ENCODE results near the gene TTYH2.
"Not testable (repeated sequence)": the region's sequence is repeated elsewhere in the genome, so short reads cannot be mapped to it uniquely, and the experiment has no call there.

Gene TTYH2

DNA sequence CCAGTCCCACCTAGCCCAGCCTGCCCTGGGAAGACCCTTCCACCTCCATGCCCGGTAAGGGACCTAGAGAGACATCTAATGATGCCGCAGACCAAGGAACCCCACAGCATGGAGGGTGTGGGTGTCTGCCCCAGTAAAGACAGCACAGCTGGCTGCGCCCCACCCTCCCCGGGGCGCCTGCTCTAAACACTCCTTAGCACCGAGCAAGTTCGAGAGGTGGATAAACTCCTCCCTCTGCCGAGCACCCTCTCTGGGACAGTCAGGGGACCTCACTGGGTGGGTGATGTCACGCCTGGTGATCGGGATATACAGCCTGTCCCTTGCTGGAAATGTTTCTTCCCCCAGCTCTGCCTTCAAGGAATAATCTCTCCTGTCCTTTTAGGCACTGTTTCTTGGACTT lies 43.9 kb downstream of the TTYH2 start:
- DNase-seq (ENCODE audit: low read depth in 2 of 2) = no peak
- TF ChIP-seq, protein P1, sequence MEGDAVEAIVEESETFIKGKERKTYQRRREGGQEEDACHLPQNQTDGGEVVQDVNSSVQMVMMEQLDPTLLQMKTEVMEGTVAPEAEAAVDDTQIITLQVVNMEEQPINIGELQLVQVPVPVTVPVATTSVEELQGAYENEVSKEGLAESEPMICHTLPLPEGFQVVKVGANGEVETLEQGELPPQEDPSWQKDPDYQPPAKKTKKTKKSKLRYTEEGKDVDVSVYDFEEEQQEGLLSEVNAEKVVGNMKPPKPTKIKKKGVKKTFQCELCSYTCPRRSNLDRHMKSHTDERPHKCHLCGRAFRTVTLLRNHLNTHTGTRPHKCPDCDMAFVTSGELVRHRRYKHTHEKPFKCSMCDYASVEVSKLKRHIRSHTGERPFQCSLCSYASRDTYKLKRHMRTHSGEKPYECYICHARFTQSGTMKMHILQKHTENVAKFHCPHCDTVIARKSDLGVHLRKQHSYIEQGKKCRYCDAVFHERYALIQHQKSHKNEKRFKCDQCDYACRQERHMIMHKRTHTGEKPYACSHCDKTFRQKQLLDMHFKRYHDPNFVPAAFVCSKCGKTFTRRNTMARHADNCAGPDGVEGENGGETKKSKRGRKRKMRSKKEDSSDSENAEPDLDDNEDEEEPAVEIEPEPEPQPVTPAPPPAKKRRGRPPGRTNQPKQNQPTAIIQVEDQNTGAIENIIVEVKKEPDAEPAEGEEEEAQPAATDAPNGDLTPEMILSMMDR (IDR thresholded peaks at IDR 0.05; ENCODE audit: low read depth, low read length) = no peak

DNA sequence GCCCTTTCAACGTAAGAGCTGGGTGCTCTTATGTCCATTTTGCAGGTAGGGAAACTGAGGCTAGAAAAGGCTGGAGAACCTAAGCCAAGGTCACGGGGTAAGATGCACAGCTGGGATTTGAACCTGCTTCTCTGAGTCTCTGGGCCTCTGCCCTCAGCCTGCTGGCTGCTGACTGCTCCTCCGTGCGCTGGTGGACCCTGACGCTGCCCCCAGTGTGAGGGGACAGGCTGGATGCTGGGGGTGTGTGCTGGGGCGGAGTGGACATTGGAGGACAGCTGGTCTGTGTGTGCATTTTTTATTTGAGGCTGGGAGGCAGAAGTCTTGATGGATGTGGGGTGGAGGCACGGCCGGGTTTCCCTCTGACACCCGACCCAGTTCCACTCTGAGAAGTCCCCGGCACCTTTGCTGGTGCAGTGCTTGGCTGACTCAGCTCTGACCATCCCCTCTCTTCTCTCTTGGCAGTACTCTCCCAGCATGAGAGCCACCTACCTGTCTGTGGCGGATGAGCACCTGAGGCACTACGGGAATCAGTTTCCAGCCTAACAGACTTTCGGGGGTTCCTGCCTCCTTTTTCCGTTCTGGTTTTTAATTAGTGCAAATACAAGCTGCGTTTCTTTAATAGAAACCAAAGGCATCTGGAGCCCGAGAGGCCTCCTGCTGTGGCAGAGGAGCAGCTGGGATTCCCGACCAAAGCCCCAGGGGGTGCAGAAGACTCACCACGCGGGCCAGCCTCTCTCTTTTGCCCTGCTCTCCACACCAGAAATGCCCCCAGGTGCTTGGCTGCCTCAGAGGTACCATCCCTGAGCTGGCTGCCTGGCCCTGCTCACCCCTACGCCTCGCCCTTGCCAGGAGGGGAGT lies 46.5 kb downstream of the TTYH2 start:
- TF ChIP-seq, protein P1 (IDR thresholded peaks at IDR 0.05; ENCODE audit: low read depth, low read length) = no peak
- no peak for DNase-seq (ENCODE audit: low read depth in 2 of 2)
- no peak overlapping the region for H3K4me3 ChIP-seq (replicated peaks in 1 of 2; ENCODE audit: low read depth in 2 of 2, low read length in 2 of 2)

More for the DNA sequence above, 43.9 kb downstream of the TTYH2 start:
- no peak overlapping the region for H3K4me3 ChIP-seq (replicated peaks in 1 of 2; ENCODE audit: low read depth in 2 of 2, low read length in 2 of 2)

DNA sequence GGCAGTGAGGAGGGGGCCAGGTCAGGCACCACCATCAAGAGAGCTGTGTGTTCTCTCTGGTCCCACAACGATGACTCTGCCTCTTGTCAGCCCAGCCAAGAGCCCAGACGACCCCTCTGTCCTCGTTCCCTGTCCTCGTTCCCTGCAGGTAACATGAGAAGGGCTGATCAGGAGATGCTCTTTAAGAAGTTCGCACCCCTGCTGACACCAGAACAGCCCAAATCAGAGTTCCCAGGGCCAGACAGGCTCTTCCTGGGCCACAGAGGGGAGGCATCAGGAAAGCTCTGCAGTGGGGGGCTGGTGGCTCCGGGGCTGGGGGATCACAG lies 47.1 kb downstream of the TTYH2 start:
- DNase-seq (ENCODE audit: low read depth in 2 of 2) = no peak
- TF ChIP-seq, protein P1 (IDR thresholded peaks at IDR 0.05; ENCODE audit: low read depth, low read length) = no peak
- H3K4me3 ChIP-seq (replicated peaks in 1 of 2; ENCODE audit: low read depth in 2 of 2, low read length in 2 of 2) = no peak overlapping the region

DNA sequence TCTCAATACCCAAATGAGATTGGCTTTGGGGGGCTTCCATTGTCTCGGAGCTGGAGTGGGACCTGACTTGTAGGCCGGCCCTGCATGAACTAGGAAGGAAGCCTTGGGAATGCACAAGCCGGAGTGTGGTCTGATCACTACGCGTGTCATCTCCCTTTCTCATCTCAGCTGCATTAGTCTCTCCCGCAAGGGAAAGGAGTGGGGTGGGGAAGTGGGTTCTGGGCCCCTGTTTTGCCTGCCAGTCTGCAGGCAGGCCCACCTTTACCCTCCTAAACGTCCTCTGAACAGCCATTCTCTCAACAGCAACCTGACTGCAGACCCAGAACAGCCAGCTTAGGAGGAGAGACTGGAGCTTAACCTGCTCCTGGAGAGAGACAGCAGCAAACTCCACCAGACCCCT lies 49.2 kb downstream of the TTYH2 start:
- DNase-seq (ENCODE audit: low read depth in 2 of 2) = no peak
- H3K4me3 ChIP-seq (replicated peaks in 1 of 2; ENCODE audit: low read depth in 2 of 2, low read length in 2 of 2) = no peak overlapping the region
- TF ChIP-seq, protein P1 (IDR thresholded peaks at IDR 0.05; ENCODE audit: low read depth, low read length) = no peak

DNA sequence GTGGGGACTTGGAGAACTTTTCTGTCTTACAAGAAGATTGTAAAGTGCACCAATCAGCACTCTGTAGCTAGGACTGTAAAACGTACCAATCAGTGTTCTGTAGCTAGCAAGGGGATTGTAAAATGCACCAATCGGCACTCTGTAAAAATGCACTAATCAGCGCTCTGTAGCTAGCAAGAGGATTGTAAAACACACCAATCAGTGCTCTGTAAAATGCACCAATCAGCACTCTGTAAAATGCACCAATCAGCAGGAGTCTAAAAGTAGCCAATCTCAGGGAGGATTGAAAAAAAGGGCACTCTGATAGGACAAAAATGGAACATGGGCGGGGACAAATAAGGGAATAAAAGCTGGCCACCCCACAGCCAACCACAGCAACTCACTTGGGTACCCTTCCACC lies 53.7 kb downstream of the TTYH2 start:
- not testable (repeated sequence) for DNase-seq (ENCODE audit: low read depth in 2 of 2); H3K4me3 ChIP-seq (replicated peaks in 1 of 2; ENCODE audit: low read depth in 2 of 2, low read length in 2 of 2)

DNA sequence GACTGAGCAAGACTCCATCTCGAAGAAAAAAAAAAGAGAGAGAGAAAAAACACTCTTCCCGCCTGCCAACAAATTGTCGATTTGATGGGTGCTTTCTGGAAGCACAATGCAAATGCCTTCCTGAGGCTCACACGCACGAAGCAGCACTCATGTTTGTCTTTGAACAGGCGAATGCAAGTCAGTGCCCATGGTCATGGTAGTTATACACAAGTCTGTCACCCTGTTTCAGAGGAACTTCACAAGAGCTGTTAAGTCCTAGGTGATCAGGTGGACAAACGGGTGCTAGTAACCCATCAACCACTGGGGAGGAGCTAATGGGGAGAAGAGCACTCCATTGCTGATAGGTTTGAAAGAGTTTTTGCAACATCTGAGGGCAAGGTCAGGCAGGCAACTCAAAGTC lies 54.2 kb downstream of the TTYH2 start:
- H3K4me3 ChIP-seq (replicated peaks in 1 of 2; ENCODE audit: low read depth in 2 of 2, low read length in 2 of 2) = no peak overlapping the region
- DNase-seq (ENCODE audit: low read depth in 2 of 2) = no peak
- TF ChIP-seq, protein P1 (IDR thresholded peaks at IDR 0.05; ENCODE audit: low read depth, low read length) = no peak

DNA sequence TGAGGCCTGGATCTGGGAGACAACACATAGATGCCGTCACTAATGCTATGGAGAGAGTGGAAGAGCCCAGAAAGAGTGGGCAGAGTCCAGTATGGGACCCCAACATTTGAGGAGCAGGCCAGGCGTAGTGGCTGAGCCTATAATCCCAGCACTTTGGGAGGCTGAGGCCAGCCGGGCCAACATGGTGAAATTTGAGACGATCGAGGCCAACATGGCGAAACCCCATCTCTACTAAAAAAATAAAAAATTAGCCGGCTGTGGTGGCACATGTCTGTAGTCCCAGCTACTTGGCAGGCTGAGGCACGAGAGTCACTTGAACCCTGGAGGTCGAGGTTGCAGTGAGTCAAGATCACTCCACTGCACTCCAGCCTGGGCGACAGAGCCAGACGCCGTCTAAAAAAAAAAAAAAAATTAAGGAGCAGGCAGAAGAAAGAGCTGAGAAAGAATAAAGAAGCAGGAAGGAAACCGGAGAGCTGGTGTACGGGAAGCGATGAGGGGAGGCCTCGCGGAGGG lies 54.7 kb downstream of the TTYH2 start:
- TF ChIP-seq, protein P1 (IDR thresholded peaks at IDR 0.05; ENCODE audit: low read depth, low read length) = no peak
- no peak overlapping the region for H3K4me3 ChIP-seq (replicated peaks in 1 of 2; ENCODE audit: low read depth in 2 of 2, low read length in 2 of 2)
- DNase-seq (ENCODE audit: low read depth in 2 of 2) = no peak

Data from cardiac fibroblast (primary cell).